ENCODE data around the gene SPEM2. TPM values are rescaled to one million over a fixed set of nuclear protein-coding genes. Genes with fewer than 3 reads are reported as not detected.

Gene SPEM2
- total and polyA plus RNA-seq, 2 donors (not counting 1 experiment from before 2014, with no cell fraction given), result not detected

GRCh38 chr17:7443499-7444485, 18.4 kb downstream of the SPEM2 start:
- H3K4me1 ChIP-seq (ENCODE audit: control insufficient read depth, extremely low read depth, insufficient read depth, low read length), result peaks cover 15% of the 10 kb centered on the region
- no peaks in the 10 kb centered on the region for H3K79me2 ChIP-seq (ENCODE audit: control insufficient read depth, insufficient read depth, low read length)
- H3K27ac ChIP-seq (ENCODE audit: insufficient read depth, low read length), result no peak overlapping the region
- H4K20me1 ChIP-seq (ENCODE audit: control insufficient read depth, extremely low read depth, insufficient read depth, low read length), result no peaks in the 10 kb centered on the region
- peaks cover 31% of the 10 kb centered on the region for H3K27me3 ChIP-seq (ENCODE audit: control insufficient read depth, insufficient read depth, low read length)
- no peak overlapping the region for H2AFZ ChIP-seq (ENCODE audit: low read length)
- no peaks in the 10 kb centered on the region for H3K36me3 ChIP-seq (ENCODE audit: control insufficient read depth, insufficient read depth, low read length)
- H3K9ac ChIP-seq (ENCODE audit: insufficient read depth, low read length), result no peak overlapping the region
- no peak overlapping the region for H3K4me2 ChIP-seq (ENCODE audit: extremely low read depth, insufficient read depth, low read length)
- no peak overlapping the region for H3K4me3 ChIP-seq (replicated peaks in 1 of 4; ENCODE audit: control extremely low read depth in 1 of 4, insufficient read depth in 1 of 4, low read depth in 3 of 4, low read length in 4 of 4)
- DNase-seq (ENCODE audit: low read depth in 2 of 2), result peak; percentile 52 to 72
- H3K9me3 ChIP-seq (ENCODE audit: control insufficient read depth, insufficient read depth, low read depth, low read length), result no peaks in the 10 kb centered on the region
- no peak for TF ChIP-seq CTCF (conservative IDR thresholded peaks at IDR 0.05 in 1 of 2, IDR thresholded peaks at IDR 0.05 in 1 of 2; ENCODE audit: low read depth in 1 of 2, low read length in 2 of 2)
- TF ChIP-seq EZH2 (IDR thresholded peaks at IDR 0.05; ENCODE audit: low read length, missing control alignments), result no peak

GRCh38 chr17:7444682-7445618, 19.5 kb downstream of the SPEM2 start, which contains the start of gene CHRNB1:
TSS of gene CHRNB1 (plus strand) at chr17:7445061. CDS start at chr17:7445128, 67 bp downstream.
- Histone ChIP-seq H3K4me3 (replicated peaks in 1 of 4; ENCODE audit: control extremely low read depth in 1 of 4, insufficient read depth in 1 of 4, low read depth in 3 of 4, low read length in 4 of 4) (peak within 1 kb of the TSS; percentile 9 to 49 (median 21)), H3K36me3 (ENCODE audit: control insufficient read depth, insufficient read depth, low read length) (no peaks in the 10 kb centered on the region), H2AFZ (ENCODE audit: low read length) (peak within 1 kb of the TSS; percentile 20), H3K27me3 (ENCODE audit: control insufficient read depth, insufficient read depth, low read length) (peaks cover 27% of the 10 kb centered on the region), H3K4me2 (ENCODE audit: extremely low read depth, insufficient read depth, low read length) (peak within 1 kb of the TSS; percentile 59), H3K79me2 (ENCODE audit: control insufficient read depth, insufficient read depth, low read length) (no peaks in the 10 kb centered on the region), H3K27ac (ENCODE audit: insufficient read depth, low read length) (no peak within 1 kb of the TSS), H4K20me1 (ENCODE audit: control insufficient read depth, extremely low read depth, insufficient read depth, low read length) (no peaks in the 10 kb centered on the region), H3K9me3 (ENCODE audit: control insufficient read depth, insufficient read depth, low read depth, low read length) (no peaks in the 10 kb centered on the region), H3K4me1 (ENCODE audit: control insufficient read depth, extremely low read depth, insufficient read depth, low read length) (peaks cover 13% of the 10 kb centered on the region), H3K9ac (ENCODE audit: insufficient read depth, low read length) (no peak within 1 kb of the TSS)
- DNase-seq (ENCODE audit: low read depth in 2 of 2), result peak; percentile 20 to 52
- TF ChIP-seq EZH2 (IDR thresholded peaks at IDR 0.05; ENCODE audit: low read length, missing control alignments) (no peak), CTCF (conservative IDR thresholded peaks at IDR 0.05 in 1 of 2, IDR thresholded peaks at IDR 0.05 in 1 of 2; ENCODE audit: low read depth in 1 of 2, low read length in 2 of 2) (no peak)

GRCh38 chr17:7445619-7445968, 20.2 kb downstream of the SPEM2 start:
- no peak for DNase-seq (ENCODE audit: low read depth in 2 of 2)
- Histone ChIP-seq H3K79me2 (ENCODE audit: control insufficient read depth, insufficient read depth, low read length) (no peaks in the 10 kb centered on the region), H3K36me3 (ENCODE audit: control insufficient read depth, insufficient read depth, low read length) (no peaks in the 10 kb centered on the region), H3K9me3 (ENCODE audit: control insufficient read depth, insufficient read depth, low read depth, low read length) (no peaks in the 10 kb centered on the region), H3K4me1 (ENCODE audit: control insufficient read depth, extremely low read depth, insufficient read depth, low read length) (peaks cover 7% of the 10 kb centered on the region), H3K4me3 (replicated peaks in 1 of 4; ENCODE audit: control extremely low read depth in 1 of 4, insufficient read depth in 1 of 4, low read depth in 3 of 4, low read length in 4 of 4) (peak overlapping the region in 1 of 4 experiments; percentile 49), H4K20me1 (ENCODE audit: control insufficient read depth, extremely low read depth, insufficient read depth, low read length) (no peaks in the 10 kb centered on the region), H2AFZ (ENCODE audit: low read length) (peak overlapping the region; percentile 20), H3K4me2 (ENCODE audit: extremely low read depth, insufficient read depth, low read length) (peak overlapping the region; percentile 59), H3K9ac (ENCODE audit: insufficient read depth, low read length) (no peak overlapping the region), H3K27me3 (ENCODE audit: control insufficient read depth, insufficient read depth, low read length) (peaks cover 22% of the 10 kb centered on the region), H3K27ac (ENCODE audit: insufficient read depth, low read length) (no peak overlapping the region)
- TF ChIP-seq CTCF (conservative IDR thresholded peaks at IDR 0.05 in 1 of 2, IDR thresholded peaks at IDR 0.05 in 1 of 2; ENCODE audit: low read depth in 1 of 2, low read length in 2 of 2) (no peak), EZH2 (IDR thresholded peaks at IDR 0.05; ENCODE audit: low read length, missing control alignments) (no peak)

Measured in fibroblast of lung (primary cell).